HFFc6 (cell line): Measurements from ENCODE around the gene DNASE2. TPM values are rescaled to one million over a fixed set of nuclear protein-coding genes. Genes with fewer than 3 reads are reported as not detected.

Experiments used
- DNase-seq: peaks from one replicate; pipeline ENCODE4 v3.0.0-alpha.2; 2018
- H3K27ac Mint-ChIP-seq: 2 replicates; pipeline ENCODE4 v1.8.0; 2020; ENCODE audit warnings: mild to moderate bottlenecking, mixed read lengths
- H3K27me3 Mint-ChIP-seq: 2 replicates; pipeline ENCODE4 v1.8.0; 2021; ENCODE audit warnings: mild to moderate bottlenecking, moderate library complexity, mixed read lengths; ENCODE audit not compliant: insufficient read depth
- H3K36me3 Mint-ChIP-seq: 2 replicates; pipeline ENCODE4 v1.8.0; 2021; ENCODE audit warnings: low read depth, mixed read lengths
- H3K4me1 Mint-ChIP-seq: 2 replicates; pipeline ENCODE4 v1.8.0; 2020; ENCODE audit warnings: low read depth, mixed read lengths
- H3K4me3 Mint-ChIP-seq: 2 replicates; pipeline ENCODE4 v1.8.0; 2020; ENCODE audit warnings: mild to moderate bottlenecking, moderate library complexity, mixed read lengths
- H3K9me3 Mint-ChIP-seq: 2 replicates; pipeline ENCODE4 v1.8.0; 2020; ENCODE audit warnings: mild to moderate bottlenecking, mixed read lengths
- CTCF ChIP-seq: fragments of 200-600 bp; sonication (generic); IDR thresholded peaks from 2 replicates; pipeline ENCODE4 v1.5.0; 2021; ENCODE audit warnings: antibody characterized with exemption, mild to moderate bottlenecking
- total RNA-seq, 6 experiments: library from RNA; stranded (reverse); fragmentation: NEBNext Ultra II Directional; extraction: Animal tissue kit (Norgen Biotek cat#: 25700); gene quantifications; 2 replicates in 1 of 6; 3 replicates in 5 of 6; pipeline ENCODE4 v1.2.3, GENCODE V29; 2021

The DNASE2 gene
- total RNA-seq, 6 experiments from 2014 or later: 26.0 to 33.5 (median 28.4) TPM

DNA sequence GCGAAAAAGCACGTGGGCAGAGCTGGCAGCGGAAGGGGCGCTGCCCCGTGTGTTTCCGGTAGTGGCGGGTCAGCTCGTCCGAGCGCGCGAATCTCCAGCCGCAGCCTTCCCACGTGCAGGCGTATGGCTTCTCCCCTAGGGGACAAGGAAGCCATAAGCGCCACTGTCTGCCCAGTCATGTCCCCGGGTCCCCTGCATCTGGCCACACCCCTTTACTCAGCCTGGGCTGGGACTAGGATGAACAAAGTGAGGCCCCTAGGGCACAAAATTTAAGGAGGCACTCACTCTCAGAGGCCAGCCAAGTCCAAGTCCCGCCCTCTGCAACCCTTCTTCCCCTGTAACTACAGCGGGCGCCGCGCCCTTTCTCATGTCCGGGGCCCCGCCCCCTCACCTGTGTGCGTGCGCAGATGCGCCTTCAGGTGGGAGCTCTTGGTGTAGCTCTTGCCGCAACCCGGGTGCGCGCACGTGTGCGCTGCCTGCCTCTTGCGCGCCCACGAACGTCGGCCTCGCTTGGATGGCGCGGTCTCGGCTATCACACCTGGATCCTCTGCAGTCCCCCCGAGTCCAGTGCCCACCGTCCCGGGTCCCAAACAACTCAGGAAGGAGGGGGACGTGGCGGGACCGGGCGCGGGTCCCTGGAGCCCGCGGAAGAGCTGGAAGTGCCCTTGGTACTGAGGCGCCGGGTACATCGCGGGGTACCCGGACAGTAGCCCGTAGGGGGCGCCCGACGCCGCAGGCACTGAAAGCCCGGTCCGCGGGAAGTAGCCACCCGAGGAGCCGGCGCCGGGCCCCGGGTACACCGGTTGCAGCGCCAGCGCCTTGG is 3.9 kb upstream of the DNASE2 start:
- no peak overlapping the region for H3K27ac Mint-ChIP-seq
- H3K9me3 Mint-ChIP-seq: peaks cover 11% of the 10 kb centered on the region
- peak; percentile 69 for TF ChIP-seq CTCF
- H3K4me1 Mint-ChIP-seq: 0 out of 2 replicates have a peak, but pooled peaks cover 6% of the 10 kb centered on the region
- no peak overlapping the region for H3K4me3 Mint-ChIP-seq
- DNase-seq: no peak
- no peaks in the 10 kb centered on the region for H3K36me3 Mint-ChIP-seq
- H3K27me3 Mint-ChIP-seq: peaks cover 3% of the 10 kb centered on the region; the same call in 1 of the 2 replicates

- H3K4me3 Mint-ChIP-seq: no peak overlapping the region
- H3K36me3 Mint-ChIP-seq: no peaks in the 10 kb centered on the region
- H3K27ac Mint-ChIP-seq: no peak overlapping the region
- H3K27me3 Mint-ChIP-seq: peaks cover 3% of the 10 kb centered on the region; the same call in 1 of the 2 replicates
- DNase-seq: no peak
- TF ChIP-seq CTCF: no peak
- H3K4me1 Mint-ChIP-seq: 0 out of 2 replicates have a peak, but pooled peaks cover 6% of the 10 kb centered on the region
- H3K9me3 Mint-ChIP-seq: peaks cover 11% of the 10 kb centered on the region
Observed at GRCh38 chr19:12884627-12884925, 3.3 kb upstream of the DNASE2 start.

GRCh38 chr19:12884202-12884601 is 3.0 kb upstream of the DNASE2 start:
- Mint-ChIP-seq H3K36me3 (no peaks in the 10 kb centered on the region), H3K27me3 (peaks cover 3% of the 10 kb centered on the region; the same call in 1 of the 2 replicates), H3K4me3 (no peak overlapping the region), H3K9me3 (peaks cover 11% of the 10 kb centered on the region), H3K4me1 (0 out of 2 replicates have a peak, but pooled peaks cover 6% of the 10 kb centered on the region), H3K27ac (no peak overlapping the region)
- DNase-seq: no peak
- no peak for TF ChIP-seq CTCF

DNA sequence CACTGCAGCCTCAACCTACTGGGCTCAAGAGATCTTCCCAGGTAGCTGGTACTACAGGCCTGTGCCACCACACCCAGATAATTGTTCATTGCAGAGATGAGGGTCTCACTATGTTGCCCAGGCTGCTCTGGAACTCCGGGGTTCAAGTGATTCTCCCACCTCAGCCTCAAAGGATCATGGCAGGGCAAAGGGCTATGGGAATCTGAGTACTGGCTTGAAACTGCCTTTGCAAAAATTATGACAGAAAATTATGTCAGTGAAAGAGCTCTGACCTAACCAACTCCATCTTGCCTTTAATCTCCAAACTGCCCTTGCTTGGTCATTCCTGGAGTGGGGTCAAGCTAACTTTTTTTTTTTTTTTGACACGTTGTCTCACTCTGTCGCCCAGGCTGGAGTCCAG is 1.3 kb upstream of the DNASE2 start:
- Mint-ChIP-seq H3K27me3 (peaks cover 3% of the 10 kb centered on the region; the same call in 1 of the 2 replicates), H3K27ac (no peak overlapping the region), H3K36me3 (no peaks in the 10 kb centered on the region), H3K4me1 (0 out of 2 replicates have a peak, but pooled peaks cover 6% of the 10 kb centered on the region), H3K4me3 (peak overlapping the region; percentile 93; the same call in 1 of the 2 replicates), H3K9me3 (peaks cover 11% of the 10 kb centered on the region)
- DNase-seq: no peak
- no peak for TF ChIP-seq CTCF

- H3K27ac Mint-ChIP-seq: peak overlapping the region; percentile 78
- H3K27me3 Mint-ChIP-seq: no peaks in the 10 kb centered on the region; the same call in 1 of the 2 replicates
Observed at GRCh38 chr19:12880551-12881171, 588 bp downstream of the DNASE2 start.

More at GRCh38 chr19:12880551-12881171, 588 bp downstream of the DNASE2 start:
- Mint-ChIP-seq H3K4me1 (0 out of 2 replicates have a peak, but pooled peaks cover 6% of the 10 kb centered on the region), H3K4me3 (peak overlapping the region; percentile 93), H3K9me3 (peaks cover 11% of the 10 kb centered on the region), H3K36me3 (no peaks in the 10 kb centered on the region)
- TF ChIP-seq CTCF: no peak
- no peak for DNase-seq
